ENCODE measurements around the gene POLR1A.

POLR1A gene

GRCh38 chr2:85983766-85984165 lies 121.9 kb downstream of the POLR1A start:
- no peaks in the 10 kb centered on the region for H3F3A ChIP-seq (ENCODE audit: control insufficient read depth, insufficient read depth)
- no peaks in the 10 kb centered on the region for H3K9me3 ChIP-seq (ENCODE audit: control insufficient read depth, insufficient read depth, low read length)
- no peaks in the 10 kb centered on the region for H4K20me1 ChIP-seq (ENCODE audit: control insufficient read depth, insufficient read depth, low read depth, low read length)
- no peak overlapping the region for H3K4me3 ChIP-seq (ENCODE audit: low read length)
- no peaks in the 10 kb centered on the region; the same call in 1 of the 2 replicates for H3K4me1 ChIP-seq (ENCODE audit: control insufficient read depth, low read length)
- TF ChIP-seq CTCF (IDR thresholded peaks at IDR 0.05; ENCODE audit: low read depth, low read length, poor library complexity, severe bottlenecking) = no peak
- TF ChIP-seq EZH2phosphoT487 (IDR thresholded peaks at IDR 0.05; ENCODE audit: borderline replicate concordance, low read length) = no peak
- H3K4me2 ChIP-seq (ENCODE audit: low read length) = no peak overlapping the region
- H3K36me3 ChIP-seq (ENCODE audit: control insufficient read depth, low read length) = no peaks in the 10 kb centered on the region
- no peaks in the 10 kb centered on the region for H3K79me2 ChIP-seq (ENCODE audit: control insufficient read depth, low read length)
- H3K9me2 ChIP-seq (replicated peaks; ENCODE audit: control insufficient read depth, low read length) = no peaks in the 10 kb centered on the region
- H3K27me3 ChIP-seq (ENCODE audit: control insufficient read depth, low read length) = 0 out of 2 replicates have a peak, but pooled peaks cover 3% of the 10 kb centered on the region
- H3K27ac ChIP-seq (ENCODE audit: low read depth, low read length) = no peak overlapping the region

- no peak overlapping the region for H3K27ac ChIP-seq (ENCODE audit: low read depth, low read length)
- TF ChIP-seq EZH2phosphoT487 (IDR thresholded peaks at IDR 0.05; ENCODE audit: borderline replicate concordance, low read length) (no peak), CTCF (IDR thresholded peaks at IDR 0.05; ENCODE audit: low read depth, low read length, poor library complexity, severe bottlenecking) (no peak)
- H3K79me2 ChIP-seq (ENCODE audit: control insufficient read depth, low read length) = no peaks in the 10 kb centered on the region
- H3K9me3 ChIP-seq (ENCODE audit: control insufficient read depth, insufficient read depth, low read length) = no peaks in the 10 kb centered on the region
- H4K20me1 ChIP-seq (ENCODE audit: control insufficient read depth, insufficient read depth, low read depth, low read length) = no peaks in the 10 kb centered on the region
- H3K4me2 ChIP-seq (ENCODE audit: low read length) = no peak overlapping the region
- H3K27me3 ChIP-seq (ENCODE audit: control insufficient read depth, low read length) = 0 out of 2 replicates have a peak, but pooled peaks cover 3% of the 10 kb centered on the region
- no peaks in the 10 kb centered on the region; the same call in 1 of the 2 replicates for H3K4me1 ChIP-seq (ENCODE audit: control insufficient read depth, low read length)
- no peak overlapping the region for H3K4me3 ChIP-seq (ENCODE audit: low read length)
- H3K36me3 ChIP-seq (ENCODE audit: control insufficient read depth, low read length) = no peaks in the 10 kb centered on the region
- no peaks in the 10 kb centered on the region for H3K9me2 ChIP-seq (replicated peaks; ENCODE audit: control insufficient read depth, low read length)
- no peaks in the 10 kb centered on the region for H3F3A ChIP-seq (ENCODE audit: control insufficient read depth, insufficient read depth)
Observed at GRCh38 chr2:85981579-85982247, 124.0 kb downstream of the POLR1A start.

- H3K79me2 ChIP-seq (ENCODE audit: control insufficient read depth, low read length) = no peaks in the 10 kb centered on the region
- no peaks in the 10 kb centered on the region for H3K9me3 ChIP-seq (ENCODE audit: control insufficient read depth, insufficient read depth, low read length)
- H3K9me2 ChIP-seq (replicated peaks; ENCODE audit: control insufficient read depth, low read length) = no peaks in the 10 kb centered on the region
- no peaks in the 10 kb centered on the region for H3F3A ChIP-seq (ENCODE audit: control insufficient read depth, insufficient read depth)
- H3K27ac ChIP-seq (ENCODE audit: low read depth, low read length) = no peak overlapping the region
- no peaks in the 10 kb centered on the region for H3K36me3 ChIP-seq (ENCODE audit: control insufficient read depth, low read length)
- no peaks in the 10 kb centered on the region; the same call in 1 of the 2 replicates for H3K4me1 ChIP-seq (ENCODE audit: control insufficient read depth, low read length)
- peaks cover 3% of the 10 kb centered on the region; the same call in 1 of the 2 replicates for H3K27me3 ChIP-seq (ENCODE audit: control insufficient read depth, low read length)
- no peaks in the 10 kb centered on the region for H4K20me1 ChIP-seq (ENCODE audit: control insufficient read depth, insufficient read depth, low read depth, low read length)
- H3K4me2 ChIP-seq (ENCODE audit: low read length) = no peak overlapping the region
- H3K4me3 ChIP-seq (ENCODE audit: low read length) = no peak overlapping the region
- TF ChIP-seq CTCF (IDR thresholded peaks at IDR 0.05; ENCODE audit: low read depth, low read length, poor library complexity, severe bottlenecking) (no peak), EZH2phosphoT487 (IDR thresholded peaks at IDR 0.05; ENCODE audit: borderline replicate concordance, low read length) (no peak)
Observed at GRCh38 chr2:85978883-85979780, 126.6 kb downstream of the POLR1A start.
